Caco-2 (cell line): ENCODE results near the gene FTSJ1. TPM values are rescaled to one million over a fixed set of nuclear protein-coding genes. Genes with fewer than 3 reads are reported as not detected.

Experiments
- BruUV-seq: library from RNA; stranded (reverse); fragments of 400-500 nt; replicated peaks from 2 replicates; lab custom pipeline; 2021; lab: Mats Ljungman, UMichigan
- CTCF ChIA-PET: fragments of 300-600 bp; sonication (Branson Sonifier 250); formaldehyde crosslinking; loops from one replicate; lab custom pipeline; 2022; ENCODE audit warnings: antibody characterized with exemption; lab: Charles Lee
- POLR2A ChIA-PET: fragments of 300-600 bp; sonication (Branson Sonifier 250); formaldehyde crosslinking; loops from one replicate; lab custom pipeline; 2022; ENCODE audit warnings: antibody characterized with exemption; lab: Charles Lee
- DNase-seq, 2 experiments: peaks; one replicate each; pipeline versions ENCODE4 v3.0.0 to v3.0.0-alpha.2; 2020 to 2022
- H3K27me3 ChIP-seq: replicated peaks from 2 replicates; pipeline ENCODE4 v1.6.0; 2011; ENCODE audit warnings: low read length; ENCODE audit not compliant: control insufficient read depth, insufficient read depth
- H3K36me3 ChIP-seq: 2 replicates; pipeline ENCODE4 v1.5.1; 2011; ENCODE audit warnings: low read length; ENCODE audit not compliant: control insufficient read depth, insufficient read depth
- H3K4me1 ChIP-seq: fragments of 250-450 bp; sonication (Bioruptor Pico); 2 replicates; pipeline ENCODE4 v1.5.1; 2020; ENCODE audit warnings: mild to moderate bottlenecking
- H3K4me3 ChIP-seq: 2 replicates; pipeline ENCODE4 v1.5.1; 2011; ENCODE audit warnings: low read depth, mild to moderate bottlenecking, control low read depth, low read length
- H3K9me3 ChIP-seq: fragments of 250-450 bp; sonication (Bioruptor Pico); 2 replicates; pipeline ENCODE4 v1.5.1; 2020; ENCODE audit warnings: mild to moderate bottlenecking, moderate library complexity
- H3K27ac Mint-ChIP-seq: one replicate; pipeline ENCODE4 v1.8.0; 2022; ENCODE audit warnings: mixed read lengths; ENCODE audit not compliant: unreplicated experiment
- H3K27me3 Mint-ChIP-seq: one replicate; pipeline ENCODE4 v1.8.0; 2022; ENCODE audit warnings: mixed read lengths; ENCODE audit not compliant: insufficient read depth, unreplicated experiment
- H3K36me3 Mint-ChIP-seq: one replicate; pipeline ENCODE4 v1.8.0; 2022; ENCODE audit warnings: mild to moderate bottlenecking, mixed read lengths; ENCODE audit not compliant: insufficient read depth, unreplicated experiment
- H3K4me1 Mint-ChIP-seq: one replicate; pipeline ENCODE4 v1.8.0; 2022; ENCODE audit warnings: low read depth, mixed read lengths; ENCODE audit not compliant: unreplicated experiment
- H3K4me3 Mint-ChIP-seq: one replicate; pipeline ENCODE4 v1.8.0; 2022; ENCODE audit warnings: mild to moderate bottlenecking, moderate library complexity, mixed read lengths; ENCODE audit not compliant: unreplicated experiment
- H3K9me3 Mint-ChIP-seq: one replicate; pipeline ENCODE4 v1.8.0; 2022; ENCODE audit warnings: mixed read lengths; ENCODE audit not compliant: unreplicated experiment
- intact Hi-C: fragments of 100-400 bp; cut with micrococcal nuclease; formaldehyde crosslinking; loops from one replicate; pipeline ENCODE4 v1.10.0; 2022; ENCODE audit not compliant: unreplicated experiment
- total RNA-seq: library from RNA; stranded (reverse); gene quantifications from 2 replicates; pipeline ENCODE4 v1.2.3, GENCODE V29; 2022
- TF ChIP-seq, protein P1 (sequence below), 2 experiments: fragments of 200-600 bp in 1 of 2; IDR thresholded peaks; 1 replicate in 1 of 2; 2 replicates in 1 of 2; pipeline versions ENCODE4 v1.5.1 to v1.8.0; 2011 to 2022; ENCODE audit warnings: antibody characterized with exemption in 1 of 2, control low read depth in 1 of 2, inconsistent platforms in 1 of 2, low read depth in 1 of 2, low read length in 1 of 2, mild to moderate bottlenecking in 1 of 2, moderate library complexity in 1 of 2; ENCODE audit not compliant: insufficient read depth in 1 of 2, severe bottlenecking in 1 of 2, unreplicated experiment in 1 of 2

The FTSJ1 gene
- total RNA-seq, 1 experiment from 2014 or later, result 41.1 TPM

DNA sequence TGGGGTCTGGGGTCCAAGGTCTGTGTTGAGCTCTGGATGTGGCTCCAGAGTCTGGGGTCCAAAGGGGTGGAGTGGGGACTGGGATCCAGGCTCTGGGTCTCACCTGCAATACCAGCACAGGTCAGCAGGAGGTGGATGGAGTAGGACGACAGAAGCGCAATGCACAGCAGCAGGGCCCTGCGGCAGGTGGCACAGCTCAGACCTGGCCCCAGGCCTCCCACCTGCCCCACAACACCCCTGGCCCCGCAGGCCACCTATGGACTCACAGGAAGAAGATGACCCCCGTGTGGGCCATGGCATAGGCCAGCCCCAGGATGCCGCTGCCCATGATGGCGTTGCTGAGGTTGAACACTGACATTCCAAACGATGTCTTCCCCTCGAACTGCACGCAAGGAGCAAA lies 9.3 kb upstream of the FTSJ1 start:
- DNase-seq, result no peak
- no peaks in the 10 kb centered on the region for H3K27me3 ChIP-seq
- no peaks in the 10 kb centered on the region for H3K27me3 Mint-ChIP-seq
- H3K4me1 ChIP-seq, result no peaks in the 10 kb centered on the region
- H3K36me3 Mint-ChIP-seq, result no peaks in the 10 kb centered on the region
- no peaks in the 10 kb centered on the region for H3K9me3 ChIP-seq
- peaks cover 17% of the 10 kb centered on the region for H3K4me1 Mint-ChIP-seq
- no peak overlapping the region for H3K4me3 ChIP-seq
- POLR2A ChIA-PET, result no interaction called here
- BruUV-seq, result no TSS peak
- H3K36me3 ChIP-seq, result no peaks in the 10 kb centered on the region
- H3K9me3 Mint-ChIP-seq, result no peaks in the 10 kb centered on the region
- H3K27ac Mint-ChIP-seq, result no peak overlapping the region
- intact Hi-C loops, result no loop called here
- TF ChIP-seq, protein P1, sequence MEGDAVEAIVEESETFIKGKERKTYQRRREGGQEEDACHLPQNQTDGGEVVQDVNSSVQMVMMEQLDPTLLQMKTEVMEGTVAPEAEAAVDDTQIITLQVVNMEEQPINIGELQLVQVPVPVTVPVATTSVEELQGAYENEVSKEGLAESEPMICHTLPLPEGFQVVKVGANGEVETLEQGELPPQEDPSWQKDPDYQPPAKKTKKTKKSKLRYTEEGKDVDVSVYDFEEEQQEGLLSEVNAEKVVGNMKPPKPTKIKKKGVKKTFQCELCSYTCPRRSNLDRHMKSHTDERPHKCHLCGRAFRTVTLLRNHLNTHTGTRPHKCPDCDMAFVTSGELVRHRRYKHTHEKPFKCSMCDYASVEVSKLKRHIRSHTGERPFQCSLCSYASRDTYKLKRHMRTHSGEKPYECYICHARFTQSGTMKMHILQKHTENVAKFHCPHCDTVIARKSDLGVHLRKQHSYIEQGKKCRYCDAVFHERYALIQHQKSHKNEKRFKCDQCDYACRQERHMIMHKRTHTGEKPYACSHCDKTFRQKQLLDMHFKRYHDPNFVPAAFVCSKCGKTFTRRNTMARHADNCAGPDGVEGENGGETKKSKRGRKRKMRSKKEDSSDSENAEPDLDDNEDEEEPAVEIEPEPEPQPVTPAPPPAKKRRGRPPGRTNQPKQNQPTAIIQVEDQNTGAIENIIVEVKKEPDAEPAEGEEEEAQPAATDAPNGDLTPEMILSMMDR (IDR thresholded peaks at IDR 0.05; ENCODE audit: insufficient read depth in 1 of 2, low read depth in 1 of 2, low read length in 1 of 2, severe bottlenecking in 1 of 2, unreplicated experiment in 1 of 2), result peak in 1 of 2 experiments; percentile 4
- no peak overlapping the region for H3K4me3 Mint-ChIP-seq
- CTCF ChIA-PET, result no interaction called here

DNA sequence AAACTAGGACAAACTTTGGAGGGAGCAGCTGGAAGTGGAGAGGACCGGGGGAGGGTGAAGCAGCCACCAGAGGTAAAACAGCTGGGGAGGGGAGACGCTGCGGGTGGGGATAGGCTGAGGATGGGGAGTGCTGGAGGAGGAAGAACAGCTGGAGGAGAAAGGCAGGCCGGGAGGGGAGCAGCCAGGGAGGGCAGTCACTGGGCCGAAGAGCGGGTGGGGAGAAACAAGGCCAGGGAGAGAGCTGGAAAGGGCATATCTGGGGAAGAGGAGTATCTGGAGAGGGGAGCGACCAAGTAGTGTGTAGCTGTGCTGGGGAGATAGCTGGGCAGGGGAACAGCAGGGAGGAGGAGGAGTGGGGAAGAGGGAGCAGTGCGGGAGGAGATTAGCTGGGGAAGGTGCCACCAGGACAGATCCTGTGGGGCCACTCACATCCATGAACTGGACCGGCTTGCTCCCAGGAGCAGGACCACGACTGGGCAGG lies 8.7 kb upstream of the FTSJ1 start:
- H3K27me3 Mint-ChIP-seq, result no peaks in the 10 kb centered on the region
- H3K4me3 Mint-ChIP-seq, result no peak overlapping the region
- TF ChIP-seq, protein P1 (IDR thresholded peaks at IDR 0.05; ENCODE audit: insufficient read depth in 1 of 2, low read depth in 1 of 2, low read length in 1 of 2, severe bottlenecking in 1 of 2, unreplicated experiment in 1 of 2), result no peak
- no peaks in the 10 kb centered on the region for H3K9me3 Mint-ChIP-seq
- H3K4me1 Mint-ChIP-seq, result peaks cover 19% of the 10 kb centered on the region
- Histone ChIP-seq H3K9me3 (no peaks in the 10 kb centered on the region), H3K4me1 (no peaks in the 10 kb centered on the region), H3K36me3 (no peaks in the 10 kb centered on the region), H3K4me3 (no peak overlapping the region), H3K27me3 (no peaks in the 10 kb centered on the region)
- no peak overlapping the region for H3K27ac Mint-ChIP-seq
- no peak for DNase-seq
- BruUV-seq, result no TSS peak
- intact Hi-C loops, result no loop called here
- H3K36me3 Mint-ChIP-seq, result no peaks in the 10 kb centered on the region
- POLR2A ChIA-PET, result no interaction called here
- CTCF ChIA-PET, result no interaction called here

DNA sequence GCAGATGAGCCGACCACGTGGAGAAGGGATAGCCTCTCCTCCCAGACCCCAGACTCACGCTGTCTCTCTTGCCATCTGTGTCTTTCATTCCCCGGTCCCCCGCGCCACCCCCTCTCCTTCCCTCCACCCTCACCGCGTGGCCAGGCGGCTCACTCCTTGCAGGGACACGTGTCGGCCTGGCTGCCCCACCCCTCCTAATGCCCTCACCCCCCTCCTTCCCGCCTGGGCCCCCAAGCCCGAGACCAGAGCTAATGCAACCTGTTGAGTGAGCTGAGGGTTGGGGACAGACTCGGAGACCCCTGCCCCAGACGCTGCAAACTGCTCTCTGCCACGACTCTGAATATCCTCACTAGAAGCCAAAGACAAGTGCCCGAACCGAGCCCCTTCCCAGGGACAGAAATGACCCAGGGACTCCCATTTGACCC lies 7.7 kb upstream of the FTSJ1 start:
- no peaks in the 10 kb centered on the region for H3K9me3 Mint-ChIP-seq
- no peaks in the 10 kb centered on the region for H3K27me3 Mint-ChIP-seq
- ChIA-PET CTCF (no interaction called here), POLR2A (no interaction called here)
- Histone ChIP-seq H3K9me3 (no peaks in the 10 kb centered on the region), H3K36me3 (no peaks in the 10 kb centered on the region), H3K27me3 (no peaks in the 10 kb centered on the region), H3K4me1 (no peaks in the 10 kb centered on the region), H3K4me3 (no peak overlapping the region)
- no peak for DNase-seq
- H3K4me1 Mint-ChIP-seq, result peaks cover 19% of the 10 kb centered on the region
- no peak overlapping the region for H3K27ac Mint-ChIP-seq
- no TSS peak for BruUV-seq
- TF ChIP-seq, protein P1 (IDR thresholded peaks at IDR 0.05; ENCODE audit: insufficient read depth in 1 of 2, low read depth in 1 of 2, low read length in 1 of 2, severe bottlenecking in 1 of 2, unreplicated experiment in 1 of 2), result no peak
- H3K4me3 Mint-ChIP-seq, result no peak overlapping the region
- H3K36me3 Mint-ChIP-seq, result peaks cover 5% of the 10 kb centered on the region
- intact Hi-C loops, result no loop called here
